Endothelial cell (in vitro differentiated cells): ENCODE results near the gene RNASEH1. TPM values are rescaled to one million over a fixed set of nuclear protein-coding genes. Genes with fewer than 3 reads are reported as not detected.

Experiments
- DNase-seq: peaks from one replicate; pipeline ENCODE4 v3.0.0; 2021; ENCODE audit warnings: low spot score
- H3K27ac Mint-ChIP-seq: one replicate; pipeline ENCODE4 v1.8.0; 2021; ENCODE audit warnings: mixed read lengths, inconsistent platforms; ENCODE audit not compliant: unreplicated experiment
- H3K27me3 Mint-ChIP-seq: one replicate; pipeline ENCODE4 v1.8.0; 2021; ENCODE audit warnings: mild to moderate bottlenecking, moderate library complexity, mixed read lengths, inconsistent platforms; ENCODE audit not compliant: unreplicated experiment
- H3K36me3 Mint-ChIP-seq: one replicate; pipeline ENCODE4 v1.8.0; 2021; ENCODE audit warnings: mild to moderate bottlenecking, low read depth, mixed read lengths, inconsistent platforms; ENCODE audit not compliant: unreplicated experiment
- H3K4me1 Mint-ChIP-seq: one replicate; pipeline ENCODE4 v1.8.0; 2021; ENCODE audit warnings: mild to moderate bottlenecking, mixed read lengths, inconsistent platforms; ENCODE audit not compliant: unreplicated experiment
- H3K4me3 Mint-ChIP-seq: one replicate; pipeline ENCODE4 v1.8.0; 2021; ENCODE audit warnings: mild to moderate bottlenecking, mixed read lengths, inconsistent platforms; ENCODE audit not compliant: unreplicated experiment
- H3K9me3 Mint-ChIP-seq: one replicate; pipeline ENCODE4 v1.8.0; 2021; ENCODE audit warnings: mixed read lengths, inconsistent platforms; ENCODE audit not compliant: unreplicated experiment
- total RNA-seq: library from RNA; stranded (reverse); fragmentation: NEBNext Ultra II Directional; extraction: Animal tissue kit (Norgen Biotek cat#: 25700); gene quantifications from one replicate; pipeline ENCODE4 v1.2.1, GENCODE V29; 2021; ENCODE audit not compliant: unreplicated experiment
- TF ChIP-seq, protein P1 (sequence below): fragments of 200-600 bp; sonication (generic); IDR thresholded peaks from one replicate; pipeline ENCODE4 v1.5.0; 2021; ENCODE audit warnings: antibody characterized with exemption; ENCODE audit not compliant: unreplicated experiment

RNASEH1 gene
- total RNA-seq, 1 donor from 2014 or later, result 24.4 TPM

- Mint-ChIP-seq H3K9me3 (no peaks in the 10 kb centered on the region), H3K36me3 (no peaks in the 10 kb centered on the region), H3K4me1 (no peaks in the 10 kb centered on the region), H3K27me3 (peaks cover 8% of the 10 kb centered on the region), H3K4me3 (no peak overlapping the region), H3K27ac (no peak overlapping the region)
- TF ChIP-seq, protein P1, sequence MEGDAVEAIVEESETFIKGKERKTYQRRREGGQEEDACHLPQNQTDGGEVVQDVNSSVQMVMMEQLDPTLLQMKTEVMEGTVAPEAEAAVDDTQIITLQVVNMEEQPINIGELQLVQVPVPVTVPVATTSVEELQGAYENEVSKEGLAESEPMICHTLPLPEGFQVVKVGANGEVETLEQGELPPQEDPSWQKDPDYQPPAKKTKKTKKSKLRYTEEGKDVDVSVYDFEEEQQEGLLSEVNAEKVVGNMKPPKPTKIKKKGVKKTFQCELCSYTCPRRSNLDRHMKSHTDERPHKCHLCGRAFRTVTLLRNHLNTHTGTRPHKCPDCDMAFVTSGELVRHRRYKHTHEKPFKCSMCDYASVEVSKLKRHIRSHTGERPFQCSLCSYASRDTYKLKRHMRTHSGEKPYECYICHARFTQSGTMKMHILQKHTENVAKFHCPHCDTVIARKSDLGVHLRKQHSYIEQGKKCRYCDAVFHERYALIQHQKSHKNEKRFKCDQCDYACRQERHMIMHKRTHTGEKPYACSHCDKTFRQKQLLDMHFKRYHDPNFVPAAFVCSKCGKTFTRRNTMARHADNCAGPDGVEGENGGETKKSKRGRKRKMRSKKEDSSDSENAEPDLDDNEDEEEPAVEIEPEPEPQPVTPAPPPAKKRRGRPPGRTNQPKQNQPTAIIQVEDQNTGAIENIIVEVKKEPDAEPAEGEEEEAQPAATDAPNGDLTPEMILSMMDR, result no peak
- DNase-seq, result no peak
Measured at GRCh38 chr2:3604207-3604877, 46.2 kb upstream of the RNASEH1 start.

DNA sequence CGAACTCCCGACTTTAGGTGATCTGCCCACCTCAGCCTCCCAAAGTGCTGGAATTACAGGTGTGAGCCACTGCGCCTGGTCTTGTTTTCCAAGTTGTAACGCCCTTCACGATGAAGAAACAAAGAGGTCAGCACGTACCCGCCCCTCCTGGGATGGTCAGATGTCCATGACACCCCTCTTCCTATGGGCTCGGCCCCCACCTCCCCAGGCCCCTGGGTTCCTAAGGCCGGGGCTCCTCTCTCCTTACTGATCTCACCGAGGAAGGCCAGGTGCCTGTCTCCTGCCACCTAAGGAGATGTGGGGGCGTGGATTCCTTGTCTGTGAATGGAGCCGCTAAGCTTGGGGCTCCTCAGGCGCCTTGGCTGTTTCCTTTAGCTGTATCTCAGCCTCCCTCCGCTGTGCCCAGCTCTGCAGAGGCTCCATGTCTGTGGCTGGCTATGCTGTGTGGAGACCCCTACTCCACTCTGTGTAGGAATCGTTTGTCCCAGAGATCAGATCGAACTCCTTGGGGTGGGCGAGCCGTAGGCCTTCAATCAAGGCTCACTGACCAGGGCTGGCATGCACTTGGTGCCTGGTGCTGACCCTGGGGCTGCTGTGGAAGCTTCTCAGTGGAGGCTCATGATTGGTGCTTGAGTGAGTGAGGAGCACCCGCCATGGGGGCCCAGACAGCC, 45.5 kb upstream of the RNASEH1 start:
- H3K9me3 Mint-ChIP-seq, result no peaks in the 10 kb centered on the region
- peaks cover 8% of the 10 kb centered on the region for H3K27me3 Mint-ChIP-seq
- TF ChIP-seq, protein P1, result no peak
- H3K4me1 Mint-ChIP-seq, result no peaks in the 10 kb centered on the region
- H3K36me3 Mint-ChIP-seq, result no peaks in the 10 kb centered on the region
- H3K27ac Mint-ChIP-seq, result no peak overlapping the region
- DNase-seq, result no peak
- H3K4me3 Mint-ChIP-seq, result no peak overlapping the region

DNA sequence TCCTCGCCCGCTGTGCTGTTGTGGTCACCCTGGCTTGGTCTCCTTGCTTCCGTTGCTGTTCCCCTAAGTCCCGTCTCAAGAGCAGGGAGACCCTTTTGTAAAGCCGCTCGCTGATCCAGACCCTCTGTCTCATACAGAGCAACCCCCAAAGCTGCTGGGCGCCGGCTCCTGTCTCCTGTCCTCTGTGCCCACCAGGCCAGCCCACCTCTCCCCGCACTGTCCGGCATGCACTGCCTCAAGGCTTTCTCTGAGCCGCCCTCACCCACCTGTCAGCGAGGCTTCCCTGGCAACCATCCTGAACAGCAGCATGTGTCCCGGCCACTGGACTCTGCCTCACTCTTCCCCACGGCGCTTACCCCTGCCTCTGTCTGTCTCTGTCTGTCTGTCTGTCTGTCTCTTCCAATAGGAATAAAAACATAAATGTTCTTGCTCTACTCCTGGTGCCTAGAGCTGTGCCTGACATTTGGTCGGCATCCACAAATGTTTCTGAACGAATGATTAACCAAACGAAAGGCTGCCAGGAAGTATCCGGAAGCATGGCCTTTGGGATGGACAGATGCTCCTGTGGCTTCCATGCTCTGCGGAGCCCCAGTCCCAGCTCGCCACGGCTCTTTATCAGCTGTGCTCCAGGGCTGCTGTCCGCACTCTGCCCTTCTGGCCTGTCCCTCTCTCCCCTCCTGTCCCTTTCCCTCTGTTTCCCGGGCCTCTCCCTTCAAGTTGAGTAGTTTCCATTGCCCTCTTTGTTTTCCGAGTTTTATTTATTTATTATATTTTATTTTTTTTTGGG, 44.6 kb upstream of the RNASEH1 start:
- TF ChIP-seq, protein P1, result no peak
- H3K4me3 Mint-ChIP-seq, result no peak overlapping the region
- no peak for DNase-seq
- no peaks in the 10 kb centered on the region for H3K36me3 Mint-ChIP-seq
- H3K9me3 Mint-ChIP-seq, result no peaks in the 10 kb centered on the region
- peaks cover 7% of the 10 kb centered on the region for H3K4me1 Mint-ChIP-seq
- H3K27me3 Mint-ChIP-seq, result peaks cover 12% of the 10 kb centered on the region
- H3K27ac Mint-ChIP-seq, result no peak overlapping the region

DNA sequence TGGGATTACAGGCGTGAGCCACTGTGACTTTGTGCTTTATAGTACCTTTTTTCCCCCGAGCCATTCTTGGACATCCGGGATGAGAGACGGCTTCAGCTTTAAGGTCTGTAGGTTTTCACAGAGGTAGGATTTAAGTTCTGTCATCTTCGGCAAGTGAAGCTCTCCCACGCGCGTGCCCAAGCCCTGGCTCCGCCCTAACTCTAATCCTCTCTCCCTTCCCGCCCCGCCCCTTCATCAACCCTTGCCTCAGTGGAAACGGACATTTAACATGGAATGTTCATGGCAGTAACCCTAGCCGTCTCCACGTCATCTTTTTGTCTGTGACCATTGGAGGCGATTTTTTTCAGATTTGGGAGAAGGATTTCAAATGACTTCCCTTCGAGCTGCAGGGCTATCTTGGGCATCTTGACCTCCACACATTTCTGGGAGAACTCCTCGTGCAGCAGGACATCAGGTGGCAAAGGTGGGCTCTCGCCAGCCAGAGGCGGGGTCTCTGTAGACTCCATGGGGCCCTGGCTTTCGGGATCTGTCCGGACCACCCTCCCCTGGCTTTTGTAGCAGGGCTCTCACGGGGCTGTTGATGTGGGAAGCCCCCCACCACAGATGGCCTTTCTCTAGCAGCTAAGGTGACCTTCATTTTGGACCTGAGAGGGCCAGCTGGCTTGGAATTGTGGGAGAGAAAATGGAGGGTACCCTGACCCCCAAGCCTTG, 43.6 kb upstream of the RNASEH1 start:
- Mint-ChIP-seq H3K36me3 (no peaks in the 10 kb centered on the region), H3K9me3 (no peaks in the 10 kb centered on the region), H3K4me1 (peaks cover 12% of the 10 kb centered on the region), H3K27me3 (peaks cover 12% of the 10 kb centered on the region), H3K4me3 (no peak overlapping the region), H3K27ac (no peak overlapping the region)
- DNase-seq, result no peak
- TF ChIP-seq, protein P1, result no peak
